Measurements from ENCODE around the gene CAMTA1. TPM values are rescaled to one million over a fixed set of nuclear protein-coding genes. Genes with fewer than 3 reads are reported as not detected.

The CAMTA1 gene
- total RNA-seq, 1 donor from 2014 or later = 63.8 TPM

GRCh38 chr1:7456722-7457082 lies 671.4 kb downstream of the CAMTA1 start:
- H3K4me1 Mint-ChIP-seq (ENCODE audit: low read depth) = peaks cover 23% of the 10 kb centered on the region
- no peaks in the 10 kb centered on the region for H3K27me3 Mint-ChIP-seq (ENCODE audit: low read depth)
- H3K27ac Mint-ChIP-seq (ENCODE audit: unreplicated experiment) = no peak overlapping the region
- H3K4me3 Mint-ChIP-seq (ENCODE audit: unreplicated experiment) = no peak overlapping the region
- no peaks in the 10 kb centered on the region for H3K36me3 Mint-ChIP-seq (ENCODE audit: low read depth)
- H3K9me3 Mint-ChIP-seq (ENCODE audit: low read depth) = no peaks in the 10 kb centered on the region
- no peak for TF ChIP-seq CTCF (IDR thresholded peaks at IDR 0.05)
- DNase-seq (ENCODE audit: low spot score) = no peak

- Mint-ChIP-seq H3K27ac (ENCODE audit: unreplicated experiment) (no peak overlapping the region), H3K9me3 (ENCODE audit: low read depth) (no peaks in the 10 kb centered on the region), H3K4me1 (ENCODE audit: low read depth) (peaks cover 27% of the 10 kb centered on the region), H3K36me3 (ENCODE audit: low read depth) (no peaks in the 10 kb centered on the region), H3K27me3 (ENCODE audit: low read depth) (no peaks in the 10 kb centered on the region), H3K4me3 (ENCODE audit: unreplicated experiment) (no peak overlapping the region)
- no peak for DNase-seq (ENCODE audit: low spot score)
- no peak for TF ChIP-seq CTCF (IDR thresholded peaks at IDR 0.05)
Observed at GRCh38 chr1:7457811-7458210, 672.6 kb downstream of the CAMTA1 start.

- Mint-ChIP-seq H3K27me3 (ENCODE audit: low read depth) (no peaks in the 10 kb centered on the region), H3K4me3 (ENCODE audit: unreplicated experiment) (no peak overlapping the region), H3K4me1 (ENCODE audit: low read depth) (peaks cover 26% of the 10 kb centered on the region), H3K27ac (ENCODE audit: unreplicated experiment) (no peak overlapping the region), H3K9me3 (ENCODE audit: low read depth) (no peaks in the 10 kb centered on the region), H3K36me3 (ENCODE audit: low read depth) (no peaks in the 10 kb centered on the region)
- no peak for TF ChIP-seq CTCF (IDR thresholded peaks at IDR 0.05)
- DNase-seq (ENCODE audit: low spot score) = no peak
Observed at GRCh38 chr1:7458946-7459345, 673.7 kb downstream of the CAMTA1 start.

GRCh38 chr1:7459914-7460313 lies 674.7 kb downstream of the CAMTA1 start:
- DNase-seq (ENCODE audit: low spot score) = no peak
- Mint-ChIP-seq H3K9me3 (ENCODE audit: low read depth) (no peaks in the 10 kb centered on the region), H3K27ac (ENCODE audit: unreplicated experiment) (no peak overlapping the region), H3K4me3 (ENCODE audit: unreplicated experiment) (no peak overlapping the region), H3K27me3 (ENCODE audit: low read depth) (no peaks in the 10 kb centered on the region), H3K36me3 (ENCODE audit: low read depth) (no peaks in the 10 kb centered on the region), H3K4me1 (ENCODE audit: low read depth) (peaks cover 18% of the 10 kb centered on the region)
- no peak for TF ChIP-seq CTCF (IDR thresholded peaks at IDR 0.05)

GRCh38 chr1:7460807-7461206 lies 675.6 kb downstream of the CAMTA1 start:
- Mint-ChIP-seq H3K27ac (ENCODE audit: unreplicated experiment) (no peak overlapping the region), H3K4me1 (ENCODE audit: low read depth) (peaks cover 9% of the 10 kb centered on the region), H3K36me3 (ENCODE audit: low read depth) (no peaks in the 10 kb centered on the region), H3K4me3 (ENCODE audit: unreplicated experiment) (no peak overlapping the region), H3K27me3 (ENCODE audit: low read depth) (no peaks in the 10 kb centered on the region), H3K9me3 (ENCODE audit: low read depth) (no peaks in the 10 kb centered on the region)
- DNase-seq (ENCODE audit: low spot score) = no peak
- TF ChIP-seq CTCF (IDR thresholded peaks at IDR 0.05) = no peak
